ENCODE results near the gene PSAP. TPM values are rescaled to one million over a fixed set of nuclear protein-coding genes. Genes with fewer than 3 reads are reported as not detected.

PSAP gene
- total RNA-seq, 6 experiments from 2014 or later, result 520 to 743 (median 570) TPM

DNA sequence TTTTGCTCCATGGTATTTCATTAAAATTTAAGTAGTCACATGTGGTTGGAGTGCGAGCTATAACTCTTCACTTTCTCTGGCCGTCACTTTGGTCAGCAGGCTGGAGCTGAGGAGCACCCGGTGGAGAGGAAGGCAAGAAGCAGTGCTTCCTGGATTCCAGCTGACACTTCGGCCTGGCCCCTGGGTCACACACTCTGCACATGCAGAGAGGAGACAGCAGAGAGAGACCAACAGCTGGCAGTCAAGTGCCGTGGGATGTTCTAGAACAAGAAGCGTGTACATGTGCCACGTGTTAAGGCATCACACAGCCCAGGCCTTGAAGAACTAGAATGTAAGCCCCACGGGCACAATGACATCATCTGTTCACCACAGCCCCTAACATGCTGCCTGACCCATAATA, 30.1 kb downstream of the PSAP start:
- Histone ChIP-seq H3K27me3 (no peaks in the 10 kb centered on the region), H3K9me3 (no peaks in the 10 kb centered on the region), H3K27ac (no peak overlapping the region), H3K4me1 (no peaks in the 10 kb centered on the region), H3K4me3 (no peak overlapping the region), H3K36me3 (peaks cover 10 to 98% (median 65%) of the 10 kb centered on the region in 4 donors)
- no peak for DNase-seq
- no peak for ATAC-seq
- TF ChIP-seq, protein P1, sequence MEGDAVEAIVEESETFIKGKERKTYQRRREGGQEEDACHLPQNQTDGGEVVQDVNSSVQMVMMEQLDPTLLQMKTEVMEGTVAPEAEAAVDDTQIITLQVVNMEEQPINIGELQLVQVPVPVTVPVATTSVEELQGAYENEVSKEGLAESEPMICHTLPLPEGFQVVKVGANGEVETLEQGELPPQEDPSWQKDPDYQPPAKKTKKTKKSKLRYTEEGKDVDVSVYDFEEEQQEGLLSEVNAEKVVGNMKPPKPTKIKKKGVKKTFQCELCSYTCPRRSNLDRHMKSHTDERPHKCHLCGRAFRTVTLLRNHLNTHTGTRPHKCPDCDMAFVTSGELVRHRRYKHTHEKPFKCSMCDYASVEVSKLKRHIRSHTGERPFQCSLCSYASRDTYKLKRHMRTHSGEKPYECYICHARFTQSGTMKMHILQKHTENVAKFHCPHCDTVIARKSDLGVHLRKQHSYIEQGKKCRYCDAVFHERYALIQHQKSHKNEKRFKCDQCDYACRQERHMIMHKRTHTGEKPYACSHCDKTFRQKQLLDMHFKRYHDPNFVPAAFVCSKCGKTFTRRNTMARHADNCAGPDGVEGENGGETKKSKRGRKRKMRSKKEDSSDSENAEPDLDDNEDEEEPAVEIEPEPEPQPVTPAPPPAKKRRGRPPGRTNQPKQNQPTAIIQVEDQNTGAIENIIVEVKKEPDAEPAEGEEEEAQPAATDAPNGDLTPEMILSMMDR (IDR thresholded peaks at IDR 0.05), result no peak
- TF ChIP-seq POLR2A (IDR thresholded peaks at IDR 0.05), result no peak
- WGBS (ENCODE audit: insufficient coverage, low coverage, low lambda C conversion rate, missing lambda C conversion rate), result 59% methylated on average over 7 of the region's 8 CpGs
- intact Hi-C loops (cut with DNase I), result no loop called here

DNA sequence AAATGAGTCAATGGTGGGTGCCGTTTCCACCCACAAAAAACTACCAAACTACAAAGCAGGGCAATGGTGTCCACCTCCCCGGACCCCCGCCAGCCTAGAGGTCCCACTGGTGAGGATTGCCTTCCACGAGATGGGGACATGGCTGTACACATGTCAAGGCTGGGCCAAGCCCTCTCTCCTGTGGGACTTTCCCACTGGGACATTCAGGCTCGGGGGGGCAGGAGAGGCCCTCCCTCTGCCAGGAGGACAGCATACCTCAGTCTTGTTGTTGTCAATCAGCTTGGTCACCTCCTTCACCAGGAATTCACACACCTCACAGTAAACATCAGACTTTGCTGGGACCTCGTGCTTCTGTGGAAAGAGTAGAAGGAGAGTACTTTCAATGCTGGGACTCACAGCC, 31.1 kb downstream of the PSAP start:
- Histone ChIP-seq H3K4me1 (no peaks in the 10 kb centered on the region), H3K9me3 (no peaks in the 10 kb centered on the region), H3K36me3 (peaks cover 10 to 96% (median 62%) of the 10 kb centered on the region in 4 donors), H3K4me3 (no peak overlapping the region), H3K27me3 (no peaks in the 10 kb centered on the region), H3K27ac (no peak overlapping the region)
- DNase-seq (no peak), ATAC-seq (no peak)
- 69% methylated on average over 2 of the region's 6 CpGs for WGBS (ENCODE audit: insufficient coverage, low coverage, low lambda C conversion rate, missing lambda C conversion rate)
- TF ChIP-seq POLR2A (IDR thresholded peaks at IDR 0.05), result no peak
- TF ChIP-seq, protein P1 (IDR thresholded peaks at IDR 0.05), result no peak
- intact Hi-C loops (cut with DNase I), result loop anchor here (10.0 kb wide), 4 partner anchors 75 to 515 kb away; partner anchors contain the start of genes CDH23 (in 1 of the 2) and SLC29A3 (in 1 of the 2)

DNA sequence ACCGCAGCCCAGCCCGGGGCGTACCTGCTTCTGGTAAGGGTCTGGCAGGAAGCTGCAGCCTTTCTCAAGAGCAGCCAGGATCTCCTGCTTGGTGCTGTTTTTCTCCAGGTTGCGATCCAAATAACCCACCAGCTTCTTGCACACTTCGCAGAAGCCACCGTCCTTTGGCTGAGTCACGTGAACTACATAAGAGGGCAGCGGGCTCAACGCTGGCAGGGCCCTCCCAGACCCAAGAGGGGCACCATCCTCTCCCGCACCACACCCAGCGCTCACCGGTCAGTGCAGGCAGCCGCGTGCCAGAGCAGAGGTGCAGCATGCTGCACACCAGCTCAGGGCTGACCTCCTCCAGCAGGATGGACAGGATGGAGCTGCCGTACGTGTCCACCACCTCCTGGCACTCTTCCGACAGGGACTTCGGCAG, 31.6 kb downstream of the PSAP start:
- TF ChIP-seq, protein P1 (IDR thresholded peaks at IDR 0.05), result no peak
- TF ChIP-seq POLR2A (IDR thresholded peaks at IDR 0.05), result no peak
- H3K27me3 ChIP-seq, result no peaks in the 10 kb centered on the region
- no peak overlapping the region for H3K4me3 ChIP-seq
- H3K9me3 ChIP-seq, result no peaks in the 10 kb centered on the region
- H3K27ac ChIP-seq, result no peak overlapping the region
- H3K4me1 ChIP-seq, result no peaks in the 10 kb centered on the region
- intact Hi-C loops (cut with DNase I), result loop anchor here (10.0 kb wide), 4 partner anchors 75 to 515 kb away; partner anchors contain the start of genes CDH23 (in 1 of the 2) and SLC29A3 (in 1 of the 2)
- H3K36me3 ChIP-seq, result peaks cover 10 to 91% (median 59%) of the 10 kb centered on the region in 4 donors
- DNase-seq (no peak), ATAC-seq (no peak)
- 93% methylated on average over 7 of the region's 18 CpGs for WGBS (ENCODE audit: insufficient coverage, low coverage, low lambda C conversion rate, missing lambda C conversion rate)

DNA sequence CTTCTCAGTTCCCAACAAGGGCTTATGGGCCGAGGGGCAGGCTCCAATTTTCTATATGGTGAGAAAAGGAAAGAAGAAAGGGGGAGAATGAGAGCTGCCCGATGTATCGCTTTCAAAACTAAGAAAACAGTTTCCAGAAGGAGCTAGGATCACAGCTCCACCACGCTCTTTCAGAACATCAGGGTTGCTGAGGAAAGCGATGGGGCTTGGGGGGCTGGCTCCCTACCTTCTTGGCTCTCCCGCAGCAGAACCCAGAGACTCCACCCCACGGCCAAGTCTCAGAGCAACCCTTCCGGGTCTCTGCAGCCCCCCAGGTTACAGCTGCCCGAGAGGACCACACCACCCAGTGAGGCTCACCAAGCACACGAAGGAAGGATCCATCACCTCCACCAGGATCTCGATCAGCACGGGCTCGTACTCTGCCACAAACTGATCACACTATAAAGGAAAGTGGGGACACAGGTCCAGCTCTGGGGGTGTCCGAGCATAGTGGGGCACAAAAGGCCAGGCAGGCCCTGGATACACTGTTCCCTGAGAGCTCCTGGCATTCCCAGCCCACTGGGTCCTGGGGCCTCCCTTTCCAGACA, 32.3 kb downstream of the PSAP start:
- no peak for TF ChIP-seq POLR2A (IDR thresholded peaks at IDR 0.05)
- TF ChIP-seq, protein P1 (IDR thresholded peaks at IDR 0.05), result no peak
- H3K27me3 ChIP-seq, result no peaks in the 10 kb centered on the region
- H3K9me3 ChIP-seq, result no peaks in the 10 kb centered on the region
- H3K4me3 ChIP-seq, result no peak overlapping the region
- WGBS (ENCODE audit: insufficient coverage, low coverage, low lambda C conversion rate, missing lambda C conversion rate), result 100% methylated on average over 3 of the region's 14 CpGs
- no peaks in the 10 kb centered on the region for H3K4me1 ChIP-seq
- ATAC-seq (no peak), DNase-seq (no peak)
- intact Hi-C loops (cut with DNase I), result loop anchor here (10.0 kb wide), 4 partner anchors 76 to 514 kb away; partner anchors contain the start of genes CDH23 (in 1 of the 2) and SLC29A3 (in 1 of the 2)
- H3K36me3 ChIP-seq, result peaks cover 10 to 84% (median 52%) of the 10 kb centered on the region in 4 donors
- H3K27ac ChIP-seq, result peak overlapping the region in 1 of 3 donors; percentile 24

Measured in right lobe of liver (tissue), 6 donors.